Measurements from ENCODE around the gene GNAZ. TPM values are rescaled to one million over a fixed set of nuclear protein-coding genes. Genes with fewer than 3 reads are reported as not detected.
A peak's percentile ranks its signal among the peaks of the same experiment; 100 is the strongest.
"Not testable (repeated sequence)": the region's sequence is repeated elsewhere in the genome, so short reads cannot be mapped to it uniquely, and the experiment has no call there.

Gene GNAZ
- total RNA-seq, 1 donor from 2014 or later: 4.4 TPM

DNA sequence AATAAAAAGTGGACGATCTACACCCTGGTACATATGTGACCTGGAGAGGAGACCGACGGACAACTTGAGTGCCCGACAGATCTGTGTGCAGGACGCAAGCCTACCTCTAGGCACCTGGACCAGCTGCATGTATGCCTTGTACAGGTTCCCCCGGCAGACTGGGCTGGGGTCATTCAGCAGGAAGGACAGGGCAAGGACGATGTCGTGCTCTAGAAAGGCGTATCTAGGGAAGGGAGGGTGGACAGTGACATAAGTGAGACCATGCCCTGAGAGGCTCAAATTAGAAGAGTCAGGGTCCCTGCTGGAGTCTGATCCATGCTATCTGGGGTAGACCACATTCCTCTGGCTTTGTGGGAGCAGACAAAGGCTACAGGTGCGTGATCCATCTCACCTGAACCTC, 63.6 kb downstream of the GNAZ start:
- no peak for DNase-seq

DNA sequence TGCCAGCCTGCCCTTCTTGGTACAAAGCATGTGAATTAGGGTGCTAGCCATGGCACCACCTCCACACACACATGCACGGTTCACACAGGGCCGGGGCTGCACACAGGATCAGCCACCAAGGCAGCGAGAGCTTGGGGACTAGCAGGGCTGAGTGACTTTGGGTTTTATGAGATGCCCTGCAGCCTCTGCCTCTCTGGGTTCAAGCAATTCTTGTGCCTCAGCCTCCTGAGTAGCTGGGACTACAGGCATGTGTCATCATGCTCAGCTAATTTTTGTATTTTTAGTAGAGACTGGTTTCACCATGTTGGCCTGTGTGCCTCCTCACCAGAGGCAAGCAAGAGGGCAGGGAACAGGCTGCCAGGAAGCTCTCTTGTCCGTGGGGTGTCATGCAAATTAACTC, 66.7 kb downstream of the GNAZ start:
- not testable (repeated sequence) for DNase-seq

DNA sequence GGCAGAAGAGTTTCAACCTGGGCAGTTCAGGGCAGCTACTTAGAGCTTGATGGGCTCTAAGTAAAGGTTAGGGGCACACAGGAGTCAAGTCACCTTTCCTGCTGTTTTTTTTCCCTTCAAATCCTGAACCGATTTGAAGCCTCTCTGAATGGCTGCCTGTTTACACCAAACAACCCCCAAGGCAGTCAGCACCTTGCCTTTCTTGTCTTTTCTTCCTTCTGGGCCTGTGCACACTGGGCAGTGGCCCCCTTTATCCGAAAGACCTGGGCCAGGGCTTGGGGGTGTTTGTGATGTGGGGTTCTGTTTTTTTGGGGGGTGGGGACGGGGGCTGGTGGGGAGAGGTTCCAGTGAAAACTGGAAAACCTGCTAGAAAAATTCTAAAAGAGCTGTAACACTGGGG, 67.1 kb downstream of the GNAZ start:
- no peak for DNase-seq

DNA sequence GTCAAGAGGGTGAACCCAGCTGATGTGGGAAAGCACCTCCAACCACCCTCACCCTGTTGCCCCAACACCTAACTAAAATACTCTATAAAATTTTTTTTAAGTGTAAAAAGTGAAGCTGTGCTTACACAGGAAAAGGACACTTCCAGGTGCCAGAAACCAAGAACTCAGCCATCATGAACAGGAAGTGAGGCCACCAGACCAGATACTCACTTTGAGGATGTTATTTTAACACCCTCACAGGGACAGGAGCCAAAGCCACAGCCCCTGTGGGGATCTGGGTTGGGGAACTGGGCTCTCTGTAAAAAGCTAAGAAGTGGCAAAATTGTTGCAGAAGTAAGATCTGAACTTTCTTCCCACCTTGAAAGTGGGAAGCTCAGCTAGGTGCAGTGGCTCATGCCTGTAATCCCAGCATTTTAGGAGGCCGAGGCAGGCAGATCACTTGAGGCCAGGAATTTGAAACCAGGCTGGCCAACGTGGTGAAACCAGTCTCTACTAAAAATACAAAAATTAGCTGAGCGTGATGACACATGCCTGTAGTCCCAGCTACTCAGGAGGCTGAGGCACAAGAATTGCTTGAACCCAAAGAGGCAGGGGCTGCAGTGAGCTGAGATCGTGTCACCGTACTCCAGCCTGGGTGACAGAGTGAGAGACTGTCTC, 67.7 kb downstream of the GNAZ start:
- no peak for DNase-seq

DNA sequence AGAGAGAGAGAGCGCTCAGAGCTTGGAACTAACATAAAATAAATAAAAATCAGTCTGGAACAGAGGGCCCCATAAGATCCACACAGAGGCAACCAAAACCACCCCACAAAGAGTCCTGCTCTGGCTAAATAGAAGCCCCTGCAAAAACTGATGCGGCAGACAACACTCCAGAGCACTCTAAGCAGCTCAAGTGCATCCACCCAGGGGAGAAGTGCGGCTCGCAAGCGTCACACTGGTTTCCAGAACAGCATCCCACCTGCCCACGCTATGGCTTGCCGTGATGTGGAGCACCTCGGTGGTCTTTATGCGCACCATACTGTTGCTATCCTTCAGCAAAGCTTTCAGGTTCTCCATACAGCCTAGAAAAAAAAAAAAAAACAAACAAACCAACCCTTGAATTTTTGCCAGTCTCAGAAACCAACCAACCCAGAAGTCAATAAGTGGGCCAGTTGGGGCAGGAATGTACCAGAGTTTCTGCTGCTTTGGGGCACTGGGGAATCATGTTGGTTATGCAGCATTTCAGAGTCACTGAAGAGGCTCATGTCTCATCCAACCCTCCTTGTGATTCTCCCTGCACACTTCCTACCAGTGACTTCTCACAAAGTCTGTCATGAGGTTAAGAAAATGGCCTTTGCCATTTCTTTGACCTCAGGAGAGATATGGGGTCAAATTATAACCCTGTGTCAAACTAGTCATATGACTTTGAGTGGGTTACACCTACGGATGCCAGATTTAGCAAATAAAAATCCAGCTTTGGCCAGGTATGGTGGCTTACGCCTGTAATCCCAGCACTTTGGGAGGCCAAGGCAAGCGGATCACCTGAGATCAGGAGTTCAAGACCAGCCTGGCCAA, 68.5 kb downstream of the GNAZ start:
- peak; percentile 52 for DNase-seq

DNA sequence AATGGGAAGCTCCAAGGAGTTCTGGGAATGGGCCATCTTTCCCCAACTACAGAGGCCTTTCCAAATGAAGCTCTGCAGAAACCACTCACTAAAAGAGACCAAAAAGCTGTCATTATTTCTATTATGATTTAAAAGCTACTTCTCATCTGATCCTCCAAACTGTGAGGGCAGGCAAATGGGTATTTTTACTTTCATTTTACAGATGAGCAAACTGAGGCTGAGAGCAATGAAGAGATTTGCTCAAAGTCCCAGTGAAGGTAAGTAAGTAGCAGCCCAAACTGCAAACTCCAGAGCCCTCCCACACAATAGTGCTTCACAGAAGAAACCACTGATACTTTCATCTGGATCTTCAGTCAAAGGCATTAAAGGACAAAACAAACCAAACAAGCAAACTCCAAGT, 70.1 kb downstream of the GNAZ start:
- no peak for DNase-seq

DNA sequence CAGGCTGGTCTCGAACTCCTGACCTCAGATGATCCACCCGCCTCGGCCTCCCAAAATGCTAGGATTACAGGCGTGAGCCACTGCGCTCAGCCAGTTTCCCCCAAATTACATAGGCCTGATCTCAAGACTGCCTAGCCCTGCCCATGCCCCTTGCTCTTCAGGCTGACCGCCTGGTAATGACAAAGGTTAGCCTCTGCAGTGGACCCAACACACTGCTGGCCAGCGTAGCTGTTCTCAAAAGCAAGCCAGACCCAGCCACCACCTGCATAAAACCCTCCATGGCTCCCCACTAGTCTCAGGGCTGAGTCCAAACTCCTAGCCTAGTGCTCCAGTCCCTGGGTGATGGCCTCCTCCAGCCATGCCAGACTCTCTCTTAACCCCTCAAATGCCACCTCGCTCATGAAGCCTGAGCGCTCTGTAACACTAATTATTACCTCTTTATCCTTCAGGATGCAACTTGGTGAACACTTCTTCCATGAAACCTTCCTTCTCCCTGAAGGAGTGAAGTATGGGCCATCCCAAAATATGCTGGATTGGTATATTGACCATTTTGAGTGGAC, 72.3 kb downstream of the GNAZ start:
- no peak for DNase-seq

DNA sequence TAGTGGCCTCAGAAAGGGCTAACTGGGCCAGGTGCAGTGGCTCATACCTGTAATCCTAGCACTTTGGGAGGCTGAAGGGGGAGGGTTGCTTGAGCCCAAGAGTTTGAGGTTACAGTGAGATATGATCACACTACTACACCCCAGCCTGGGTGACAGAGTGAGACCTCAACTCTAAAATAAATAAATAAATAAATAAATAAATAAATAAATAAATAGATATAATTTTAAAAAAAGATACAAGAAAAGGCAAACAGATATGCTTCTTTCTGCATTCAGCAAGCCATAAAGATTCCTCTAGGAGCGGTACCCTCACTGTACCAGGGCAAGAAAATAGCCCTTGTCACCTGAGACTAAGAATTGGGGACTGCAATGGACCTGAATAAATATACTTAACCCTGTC, 72.8 kb downstream of the GNAZ start:
- DNase-seq: no peak

DNA sequence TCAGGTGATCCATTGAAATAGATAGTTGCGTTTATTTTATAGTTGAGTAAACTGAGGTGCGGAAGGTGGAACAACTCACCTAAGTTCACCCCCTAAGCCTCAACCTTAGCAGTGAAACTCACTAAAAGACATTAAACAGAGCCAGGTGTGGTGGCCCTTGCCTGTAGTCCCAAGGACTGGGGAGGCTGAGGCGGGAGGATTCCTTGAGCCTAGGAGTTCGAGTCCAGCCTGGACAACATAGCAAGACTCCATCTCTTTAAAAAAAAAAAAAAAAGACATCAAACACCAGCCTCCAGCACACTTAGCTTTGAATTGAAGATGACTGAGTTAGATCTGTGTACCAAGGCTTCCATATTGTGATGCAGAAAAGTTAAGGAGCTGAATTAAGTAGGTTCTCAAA, 74.1 kb downstream of the GNAZ start:
- no peak for DNase-seq

DNA sequence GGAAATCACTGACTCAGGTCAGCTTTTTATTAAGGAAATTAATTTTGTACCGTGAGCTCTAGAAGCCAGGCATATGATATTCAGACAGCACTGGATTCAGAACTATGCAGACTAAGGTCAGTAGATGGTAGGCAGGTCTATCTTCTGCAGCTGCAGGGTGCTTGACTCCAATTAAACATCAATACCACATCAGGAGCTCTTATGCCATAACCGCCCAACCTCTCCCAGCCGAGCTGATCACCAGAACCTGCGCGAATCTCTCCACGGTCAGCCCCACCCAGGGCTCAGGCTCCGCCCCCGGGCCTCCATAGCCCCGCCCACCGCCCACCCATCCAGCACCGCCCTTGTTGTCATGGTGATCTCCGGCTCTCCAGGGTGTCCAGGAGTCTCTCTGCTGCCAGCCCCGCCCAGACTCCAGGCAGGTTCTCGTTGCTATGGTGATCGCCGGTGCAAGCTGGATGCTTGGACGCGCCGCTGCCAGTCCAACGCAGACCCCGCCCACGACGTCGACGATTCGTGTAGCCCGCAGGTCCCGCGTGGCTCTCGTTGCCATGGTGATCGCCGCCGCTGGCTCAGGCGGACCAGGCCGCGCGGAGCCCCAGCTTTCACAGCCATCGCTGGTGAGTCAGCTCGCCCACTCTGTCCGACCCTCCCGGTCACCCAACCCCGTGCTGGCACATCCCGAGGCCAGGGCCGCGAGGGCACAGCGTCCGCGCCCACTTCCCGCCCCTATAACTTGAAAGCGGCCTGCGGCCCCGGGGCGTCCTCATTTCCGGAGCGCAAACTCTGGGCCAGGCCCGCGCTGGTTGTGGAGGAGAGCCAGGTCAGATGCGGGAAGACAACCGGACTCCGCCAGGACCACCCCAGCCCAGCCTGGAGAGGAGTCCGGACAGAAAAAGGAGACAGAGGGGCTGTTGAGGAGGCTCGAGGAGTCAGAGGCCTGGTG, 74.9 kb downstream of the GNAZ start, which contains the start of gene RAB36:
Gene RAB36, plus strand, starts transcription at position 546 of the 946 bp plus-strand sequence. CDS start 1,140 bp downstream, outside the sequence.
- DNase-seq: peak; percentile 97

DNA sequence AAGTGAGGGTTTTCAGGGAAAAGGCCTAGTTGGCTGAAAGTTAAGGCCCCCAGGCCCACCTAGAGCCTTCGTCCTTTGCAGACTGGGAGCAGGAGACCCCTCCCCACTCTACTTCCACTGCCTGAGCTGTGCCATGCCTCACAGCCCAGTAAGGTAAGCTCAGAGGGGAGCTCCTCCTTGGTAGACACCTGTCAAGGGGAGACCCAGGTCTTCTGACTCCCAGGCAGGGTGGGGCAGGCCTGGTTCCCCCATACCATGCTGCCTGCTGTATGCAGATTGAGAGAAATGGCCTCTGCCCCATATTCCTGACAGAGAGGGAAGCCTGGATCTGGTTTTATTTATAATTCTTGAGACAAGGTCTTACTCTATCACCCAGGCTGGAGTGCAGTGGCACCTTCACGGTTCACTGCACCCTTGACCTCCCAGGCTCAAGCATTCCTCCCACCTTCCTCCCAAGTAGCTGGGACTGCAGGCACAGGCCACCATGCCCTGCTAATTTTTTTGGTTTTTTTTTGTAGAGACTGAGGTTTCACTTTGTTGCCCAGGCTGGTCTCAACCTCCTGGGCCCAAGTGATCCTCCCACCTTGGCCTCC, 75.7 kb downstream of the GNAZ start:
- DNase-seq: no peak

DNA sequence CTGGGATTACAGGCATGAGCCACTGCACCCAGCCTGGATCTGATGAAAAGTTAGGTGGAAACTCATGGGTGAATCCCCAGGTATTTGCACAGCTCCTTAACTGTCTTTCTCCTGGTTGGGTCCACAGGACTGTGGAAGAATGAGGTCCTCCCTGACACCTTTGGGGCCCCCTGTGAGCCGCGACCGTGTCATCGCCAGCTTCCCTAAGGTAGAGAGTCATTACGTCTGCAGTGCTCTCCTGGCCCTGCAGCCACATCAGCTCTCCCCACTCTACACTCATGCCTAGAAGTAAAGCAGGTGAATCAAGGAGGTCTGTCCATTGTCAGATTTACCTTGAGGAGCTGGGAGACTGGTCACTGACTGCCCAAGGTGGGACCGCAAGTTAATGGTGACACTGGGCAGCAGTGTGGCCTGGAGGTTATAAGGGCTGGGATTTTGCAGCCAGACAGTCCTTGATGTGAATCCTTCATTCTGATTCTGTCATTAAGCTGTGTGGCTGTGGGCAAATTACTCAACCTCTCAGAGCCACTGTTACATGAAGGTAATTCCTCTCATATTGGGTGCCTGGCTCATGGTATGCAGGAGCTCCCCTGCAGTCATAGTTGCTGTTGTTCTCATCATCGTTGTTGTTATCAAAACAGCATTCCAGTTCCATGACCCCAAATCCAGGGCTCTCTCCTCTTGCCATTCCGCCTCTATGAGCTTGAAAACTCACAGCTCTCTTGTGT, 76.3 kb downstream of the GNAZ start:
- DNase-seq: no peak

DNA sequence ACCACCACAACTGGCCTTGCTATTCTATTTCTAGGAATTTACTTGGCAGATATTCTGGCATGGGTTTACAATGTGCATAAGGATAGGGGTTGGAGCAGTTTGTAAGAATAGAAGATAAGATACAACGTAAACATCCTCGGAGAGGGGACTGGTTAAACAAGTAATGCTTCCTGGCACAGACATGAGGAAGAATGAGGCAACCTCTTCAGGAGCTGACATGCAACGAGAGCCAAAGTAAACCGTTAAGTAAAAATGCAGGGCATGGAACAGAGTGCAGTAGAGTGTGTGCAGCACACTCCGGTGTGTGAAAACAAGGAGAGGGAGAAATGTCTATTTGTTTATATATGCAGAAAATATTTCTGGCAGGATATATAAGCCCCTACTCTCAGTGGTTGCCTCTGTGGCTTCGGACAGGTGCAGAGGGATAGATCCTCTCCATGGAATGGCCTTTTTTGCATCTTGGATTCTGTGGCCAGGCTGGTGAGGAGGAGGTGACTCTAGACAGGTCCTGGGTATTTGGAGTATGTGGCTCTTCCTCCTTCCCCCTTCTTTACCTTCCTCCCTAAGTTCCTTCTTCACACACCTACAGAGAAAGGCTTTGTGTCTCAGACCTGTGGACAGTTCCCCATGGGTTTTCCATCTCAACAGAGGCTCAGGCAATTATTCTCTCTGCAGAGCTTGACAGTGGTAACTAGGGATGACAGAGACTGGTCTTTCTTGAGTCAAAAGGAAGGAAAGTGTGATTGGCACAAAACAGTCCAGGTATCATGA, 77.5 kb downstream of the GNAZ start:
- peak; percentile 63 for DNase-seq

DNA sequence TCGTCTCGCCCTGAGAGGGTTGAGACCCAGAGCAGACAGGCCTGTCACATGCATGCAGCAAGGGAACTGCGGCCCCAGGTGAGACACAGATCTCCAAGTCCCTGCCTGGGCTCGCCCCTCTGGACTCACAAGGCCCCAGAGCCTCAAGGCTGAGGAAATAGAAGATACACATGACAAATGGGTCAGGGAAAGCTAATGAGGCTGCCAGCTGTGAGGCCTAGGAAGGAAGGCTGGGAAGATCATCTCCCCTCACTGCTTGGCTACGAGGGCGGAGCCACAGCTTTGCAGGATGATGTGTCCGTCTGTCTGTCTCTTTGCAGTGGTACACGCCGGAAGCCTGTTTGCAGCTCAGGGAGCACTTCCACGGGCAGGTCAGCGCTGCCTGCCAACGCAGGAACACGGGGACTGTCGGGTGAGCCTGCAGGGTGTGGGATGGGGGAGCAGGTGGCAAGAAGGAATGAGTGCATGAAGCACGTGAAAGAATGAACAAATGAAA, 79.5 kb downstream of the GNAZ start:
- DNase-seq: no peak

DNA sequence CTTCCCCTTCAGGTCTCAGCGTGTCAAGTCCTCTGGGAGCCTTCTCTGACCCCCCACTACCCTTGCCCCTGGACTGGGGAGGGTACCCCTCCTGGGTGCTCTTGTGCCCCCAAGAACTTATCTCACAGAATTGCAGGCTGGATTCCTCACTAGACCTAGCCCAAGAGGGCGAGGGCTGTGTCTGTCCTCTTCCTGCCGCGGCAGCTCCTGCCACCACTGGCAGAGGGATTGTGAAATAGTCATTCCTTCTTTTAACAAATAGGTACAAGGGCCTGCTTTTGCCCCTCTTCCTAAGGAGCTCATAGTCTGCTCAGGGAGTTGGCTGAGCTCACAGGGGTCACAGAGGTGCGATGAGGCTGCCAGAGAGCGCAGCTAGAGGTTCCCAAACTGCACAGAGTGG, 80.4 kb downstream of the GNAZ start:
- no peak for DNase-seq

DNA sequence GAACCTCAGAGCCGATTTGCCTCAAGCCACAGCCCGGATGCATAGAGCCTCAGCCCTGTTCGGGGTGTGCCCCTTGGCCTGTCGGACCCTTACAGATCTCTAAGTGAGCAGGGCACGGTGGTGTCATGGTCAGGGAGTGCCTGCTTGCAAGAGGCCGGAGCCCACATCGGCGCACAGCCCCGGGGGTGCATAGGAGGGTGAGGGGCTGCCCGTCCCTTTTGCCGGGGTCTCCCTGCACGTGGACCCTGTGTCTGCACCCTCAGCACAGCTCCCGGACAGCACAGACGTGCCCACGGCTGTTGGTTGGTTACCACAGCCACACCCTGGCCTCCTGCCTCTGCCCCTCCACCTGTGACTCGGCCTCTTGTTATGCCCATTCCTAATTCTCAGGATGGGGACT, 81.5 kb downstream of the GNAZ start:
- DNase-seq: no peak

DNA sequence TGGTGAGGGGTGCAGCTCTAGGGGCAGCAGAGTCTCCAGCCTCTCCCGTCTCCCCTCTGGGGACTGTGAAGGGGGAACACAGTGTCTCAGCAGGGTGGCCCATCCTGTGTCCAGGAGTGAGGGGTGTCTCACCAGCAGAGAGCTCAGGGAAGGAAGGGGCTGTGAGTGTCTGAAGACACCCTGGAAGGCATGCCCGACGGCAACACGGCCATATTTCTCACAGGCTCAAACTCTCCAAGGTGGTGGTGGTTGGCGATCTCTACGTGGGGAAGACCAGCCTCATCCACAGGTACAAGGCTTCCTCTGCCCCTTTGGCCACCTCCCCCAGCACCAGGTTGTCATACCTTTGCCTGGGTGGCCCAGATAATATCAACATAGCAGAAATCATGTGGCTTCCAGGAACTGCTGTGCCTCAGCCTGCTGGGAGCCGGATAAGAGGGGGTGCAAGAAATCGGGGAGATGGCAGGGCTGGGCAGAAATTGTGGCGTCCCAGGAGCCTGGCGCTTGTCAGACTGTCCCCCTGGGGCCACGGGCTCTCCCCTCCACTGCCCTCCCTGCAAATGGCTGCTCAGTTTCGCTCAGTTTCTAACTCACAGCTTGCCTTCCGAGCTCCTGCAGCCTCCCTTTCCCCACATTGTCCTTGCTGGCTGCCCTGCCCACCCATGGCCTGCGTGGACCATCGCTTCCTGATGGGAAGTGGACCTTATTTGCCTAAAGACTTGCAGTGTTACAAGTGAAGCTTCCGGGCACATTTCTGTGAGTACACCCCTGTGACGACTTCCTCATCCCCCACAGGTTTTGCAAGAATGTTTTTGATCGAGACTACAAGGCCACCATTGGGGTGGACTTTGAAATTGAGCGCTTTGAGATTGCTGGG, 82.2 kb downstream of the GNAZ start:
- DNase-seq: no peak

DNA sequence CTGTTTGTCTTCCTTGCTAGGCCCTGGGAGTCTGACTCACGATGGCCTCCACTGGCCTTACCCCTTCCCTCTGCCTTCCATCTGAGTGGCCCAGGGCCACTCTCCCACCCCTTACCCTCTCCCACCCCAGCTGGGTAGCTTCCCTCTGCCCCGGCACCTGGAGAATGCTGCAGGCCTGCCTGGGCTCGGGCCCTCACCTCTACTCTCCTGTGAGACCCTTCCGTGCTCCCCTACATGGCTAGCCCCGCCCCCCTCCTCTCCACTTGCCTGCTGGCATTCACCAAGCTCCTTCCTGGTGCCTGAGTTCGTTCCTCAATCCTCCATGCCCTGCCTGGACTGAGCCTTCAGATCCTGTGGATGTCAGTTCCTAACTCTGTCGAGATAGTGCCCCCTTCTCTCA, 83.7 kb downstream of the GNAZ start:
- DNase-seq: no peak

DNA sequence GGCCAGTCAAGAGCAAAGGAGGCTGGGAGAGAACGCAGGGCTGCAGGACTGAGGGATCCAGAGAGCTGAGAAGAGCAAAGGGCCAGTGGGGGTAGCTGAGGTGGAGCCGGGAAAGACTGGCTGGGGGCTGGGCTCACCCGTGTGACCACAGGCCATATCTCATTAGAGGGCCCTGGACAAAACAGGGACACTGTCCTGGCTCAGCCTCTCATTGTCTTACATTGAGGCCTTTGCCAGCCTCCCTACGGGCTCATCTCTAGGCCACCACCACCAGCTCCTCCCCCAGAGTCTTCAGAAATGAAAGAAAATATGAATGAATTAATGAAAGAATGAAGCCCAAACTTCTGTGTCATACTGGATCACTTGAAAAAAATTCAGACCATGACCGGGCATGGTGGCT, 84.1 kb downstream of the GNAZ start:
- DNase-seq: no peak

All from tongue (tissue), 2 donors.